ENCODE measurements around the gene GNRH2.

GNRH2 gene

DNA sequence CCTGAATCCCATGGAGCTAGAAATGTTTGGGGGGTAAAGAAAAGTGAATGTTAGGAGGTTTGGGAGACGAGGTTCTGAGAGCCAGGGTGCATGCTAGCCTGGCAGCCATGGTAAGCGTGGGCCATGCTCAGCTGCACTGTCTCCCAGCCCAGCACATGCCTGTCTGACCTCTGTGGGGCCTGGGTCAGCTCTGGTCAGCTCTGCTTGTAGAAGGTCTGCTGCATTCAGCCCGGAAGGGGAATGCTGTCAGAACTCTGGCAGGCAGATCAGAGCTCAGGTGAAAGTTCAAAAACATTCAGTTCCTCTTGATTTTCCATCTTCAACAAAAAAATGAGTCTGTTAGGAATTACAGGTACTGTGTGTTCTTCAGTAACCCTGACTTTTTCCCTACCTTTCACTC, 5.8 kb upstream of the GNRH2 start:
- TF ChIP-seq, protein P1, sequence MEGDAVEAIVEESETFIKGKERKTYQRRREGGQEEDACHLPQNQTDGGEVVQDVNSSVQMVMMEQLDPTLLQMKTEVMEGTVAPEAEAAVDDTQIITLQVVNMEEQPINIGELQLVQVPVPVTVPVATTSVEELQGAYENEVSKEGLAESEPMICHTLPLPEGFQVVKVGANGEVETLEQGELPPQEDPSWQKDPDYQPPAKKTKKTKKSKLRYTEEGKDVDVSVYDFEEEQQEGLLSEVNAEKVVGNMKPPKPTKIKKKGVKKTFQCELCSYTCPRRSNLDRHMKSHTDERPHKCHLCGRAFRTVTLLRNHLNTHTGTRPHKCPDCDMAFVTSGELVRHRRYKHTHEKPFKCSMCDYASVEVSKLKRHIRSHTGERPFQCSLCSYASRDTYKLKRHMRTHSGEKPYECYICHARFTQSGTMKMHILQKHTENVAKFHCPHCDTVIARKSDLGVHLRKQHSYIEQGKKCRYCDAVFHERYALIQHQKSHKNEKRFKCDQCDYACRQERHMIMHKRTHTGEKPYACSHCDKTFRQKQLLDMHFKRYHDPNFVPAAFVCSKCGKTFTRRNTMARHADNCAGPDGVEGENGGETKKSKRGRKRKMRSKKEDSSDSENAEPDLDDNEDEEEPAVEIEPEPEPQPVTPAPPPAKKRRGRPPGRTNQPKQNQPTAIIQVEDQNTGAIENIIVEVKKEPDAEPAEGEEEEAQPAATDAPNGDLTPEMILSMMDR (IDR thresholded peaks at IDR 0.05) = no peak
- Histone ChIP-seq H3K27ac (no peak overlapping the region), H3K27me3 (no peaks in the 10 kb centered on the region), H3K36me3 (peaks cover 70% of the 10 kb centered on the region), H3K9me3 (no peaks in the 10 kb centered on the region), H3K4me1 (ENCODE audit: control insufficient read depth in 1 of 2, insufficient read depth in 1 of 2, low read depth in 1 of 2, low read length in 1 of 2) (no peaks in the 10 kb centered on the region), H3K4me3 (ENCODE audit: low read depth in 1 of 2, low read length in 1 of 2) (no peak overlapping the region)

DNA sequence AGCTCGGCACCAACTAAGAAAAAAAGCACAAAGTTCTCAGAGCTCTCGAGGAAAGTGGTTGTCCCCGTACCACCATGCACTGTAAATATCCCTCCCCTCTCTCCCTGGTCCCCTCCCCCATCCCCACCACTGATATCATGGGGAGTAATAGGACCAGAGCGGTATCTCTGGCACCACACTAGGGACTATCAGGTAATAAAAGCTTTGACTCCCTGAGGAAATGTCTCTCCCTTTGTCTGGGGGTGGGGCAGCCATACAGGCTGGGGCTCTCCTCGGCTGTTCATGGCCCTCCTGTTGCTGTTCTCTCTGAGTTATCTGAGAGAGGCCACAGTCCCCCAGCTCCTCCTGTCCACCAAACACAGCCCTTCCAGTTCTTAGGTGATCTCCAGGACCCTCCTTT, 5.0 kb upstream of the GNRH2 start:
- no peaks in the 10 kb centered on the region for H3K4me1 ChIP-seq (ENCODE audit: control insufficient read depth in 1 of 2, insufficient read depth in 1 of 2, low read depth in 1 of 2, low read length in 1 of 2)
- TF ChIP-seq, protein P1 (IDR thresholded peaks at IDR 0.05) = no peak
- H3K27ac ChIP-seq = no peak overlapping the region
- H3K9me3 ChIP-seq = no peaks in the 10 kb centered on the region
- H3K36me3 ChIP-seq = peaks cover 64% of the 10 kb centered on the region
- no peak overlapping the region for H3K4me3 ChIP-seq (ENCODE audit: low read depth in 1 of 2, low read length in 1 of 2)
- H3K27me3 ChIP-seq = no peaks in the 10 kb centered on the region

DNA sequence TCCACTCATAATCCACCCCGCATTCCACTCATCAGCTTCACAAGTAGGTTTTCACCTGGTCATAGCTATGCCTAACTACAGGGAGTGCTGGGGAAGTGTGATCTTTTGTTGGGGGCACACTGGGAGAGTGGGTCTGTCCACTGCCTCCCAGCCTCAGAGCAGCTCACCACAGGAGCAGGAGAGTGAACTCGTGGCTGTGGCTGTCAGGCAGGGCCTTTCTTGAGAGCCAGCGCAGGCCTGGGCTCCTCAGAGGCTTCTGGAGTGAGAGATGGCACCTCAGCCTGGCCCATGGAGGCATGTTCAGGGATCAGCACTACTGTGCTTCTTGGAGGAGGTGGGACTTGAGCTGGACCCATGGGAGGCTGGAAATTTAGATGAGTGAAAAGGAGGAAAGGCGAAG, 4.0 kb upstream of the GNRH2 start:
- Histone ChIP-seq H3K4me1 (ENCODE audit: control insufficient read depth in 1 of 2, insufficient read depth in 1 of 2, low read depth in 1 of 2, low read length in 1 of 2) (no peaks in the 10 kb centered on the region), H3K36me3 (peaks cover 64% of the 10 kb centered on the region), H3K9me3 (no peaks in the 10 kb centered on the region), H3K27ac (no peak overlapping the region), H3K27me3 (no peaks in the 10 kb centered on the region), H3K4me3 (ENCODE audit: low read depth in 1 of 2, low read length in 1 of 2) (no peak overlapping the region)
- TF ChIP-seq, protein P1 (IDR thresholded peaks at IDR 0.05) = no peak

DNA sequence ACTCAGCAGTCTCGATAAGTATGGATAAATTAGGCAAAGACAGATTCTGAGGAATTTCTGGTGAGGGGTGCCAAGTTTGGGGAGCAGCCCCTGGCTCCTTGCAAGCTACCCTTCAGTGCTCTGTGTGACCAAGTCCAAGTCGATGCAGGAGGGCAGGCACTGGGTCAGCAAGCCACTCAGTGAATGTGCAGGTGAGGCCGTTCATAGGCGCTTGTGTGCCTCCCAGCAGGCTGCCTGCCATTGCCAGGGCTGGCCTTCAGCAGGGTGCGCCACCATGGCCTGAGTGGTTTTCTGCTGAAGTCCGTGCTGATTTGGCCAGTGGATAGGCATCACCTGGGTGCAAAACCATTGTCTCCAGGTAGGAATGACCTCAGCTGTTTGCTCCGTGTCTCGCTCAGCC, 3.3 kb upstream of the GNRH2 start:
- H3K27me3 ChIP-seq = no peaks in the 10 kb centered on the region
- H3K4me1 ChIP-seq (ENCODE audit: control insufficient read depth in 1 of 2, insufficient read depth in 1 of 2, low read depth in 1 of 2, low read length in 1 of 2) = peaks cover 4 to 6% of the 10 kb centered on the region in 2 experiments
- no peaks in the 10 kb centered on the region for H3K9me3 ChIP-seq
- peaks cover 58% of the 10 kb centered on the region for H3K36me3 ChIP-seq
- H3K4me3 ChIP-seq (ENCODE audit: low read depth in 1 of 2, low read length in 1 of 2) = no peak overlapping the region
- TF ChIP-seq, protein P1 (IDR thresholded peaks at IDR 0.05) = no peak
- no peak overlapping the region for H3K27ac ChIP-seq

DNA sequence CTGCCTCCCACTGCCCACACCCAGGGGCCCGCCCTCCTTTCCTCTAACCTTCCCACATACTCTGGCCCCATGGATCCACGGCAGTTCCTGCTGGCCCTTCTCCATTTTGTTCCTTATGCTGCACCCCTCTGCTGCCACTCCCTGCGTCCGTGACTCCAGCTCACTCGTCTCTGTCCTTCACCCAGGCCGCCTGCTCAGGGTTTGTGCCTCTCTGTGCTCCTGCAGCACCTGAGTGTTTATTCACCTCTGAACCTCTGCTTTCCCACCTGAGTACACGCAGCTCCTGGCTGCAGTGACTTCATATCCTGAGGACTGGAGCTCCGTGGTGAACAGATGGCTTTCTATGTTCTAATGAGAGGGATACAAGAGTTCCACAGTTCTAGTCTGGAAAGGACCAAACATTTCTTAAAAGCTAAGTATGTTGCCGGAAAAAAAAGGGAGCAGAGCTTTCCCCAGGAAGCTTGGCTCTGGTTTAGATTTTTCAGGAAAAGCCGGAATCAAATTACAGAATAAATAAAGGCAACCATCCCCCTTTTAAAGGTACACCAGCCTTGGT, 1.5 kb upstream of the GNRH2 start:
- TF ChIP-seq, protein P1 (IDR thresholded peaks at IDR 0.05) = no peak
- H3K4me3 ChIP-seq (ENCODE audit: low read depth in 1 of 2, low read length in 1 of 2) = no peak overlapping the region
- no peaks in the 10 kb centered on the region for H3K9me3 ChIP-seq
- peaks cover 17 to 18% of the 10 kb centered on the region in 2 experiments for H3K4me1 ChIP-seq (ENCODE audit: control insufficient read depth in 1 of 2, insufficient read depth in 1 of 2, low read depth in 1 of 2, low read length in 1 of 2)
- H3K27ac ChIP-seq = no peak overlapping the region
- H3K36me3 ChIP-seq = peaks cover 40% of the 10 kb centered on the region
- H3K27me3 ChIP-seq = no peaks in the 10 kb centered on the region

DNA sequence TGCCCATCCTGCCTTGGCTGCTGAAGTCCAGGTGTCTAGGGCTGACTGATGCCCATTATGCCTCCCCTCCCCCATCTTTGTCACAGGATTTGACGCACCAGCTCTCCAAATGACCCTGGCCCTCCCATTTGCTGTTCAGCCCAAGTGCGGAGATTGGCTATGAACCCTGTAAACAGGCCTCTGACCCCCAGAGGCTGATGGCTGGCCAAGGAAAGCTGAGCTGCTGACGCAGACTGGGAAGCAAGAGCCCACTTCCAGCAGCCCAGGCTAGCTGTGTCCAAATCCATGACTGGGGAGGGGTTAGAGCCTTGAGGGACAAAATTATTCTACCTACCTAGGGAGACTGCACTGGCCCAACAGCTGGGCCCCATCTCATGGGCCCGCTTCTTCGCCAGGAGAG, 797 bp upstream of the GNRH2 start:
- H3K9me3 ChIP-seq = no peaks in the 10 kb centered on the region
- no peaks in the 10 kb centered on the region for H3K27me3 ChIP-seq
- no peak overlapping the region for H3K27ac ChIP-seq
- no peak overlapping the region for H3K4me3 ChIP-seq (ENCODE audit: low read depth in 1 of 2, low read length in 1 of 2)
- peaks cover 18 to 20% of the 10 kb centered on the region in 2 experiments for H3K4me1 ChIP-seq (ENCODE audit: control insufficient read depth in 1 of 2, insufficient read depth in 1 of 2, low read depth in 1 of 2, low read length in 1 of 2)
- TF ChIP-seq, protein P1 (IDR thresholded peaks at IDR 0.05) = no peak
- H3K36me3 ChIP-seq = peaks cover 33% of the 10 kb centered on the region

Measured in neutrophil (primary cell).